ENCODE data around the gene CASQ1. TPM values are rescaled to one million over a fixed set of nuclear protein-coding genes. Genes with fewer than 3 reads are reported as not detected.

Gene CASQ1
- total RNA-seq, 1 donor from 2014 or later, result 0.26 TPM

GRCh38 chr1:160171980-160172379 lies 18.4 kb upstream of the CASQ1 start:
- DNase-seq (ENCODE audit: low read depth, low spot score), result no peak
- Mint-ChIP-seq H3K4me1 (peaks cover 50% of the 10 kb centered on the region), H3K9me3 (peaks cover 4% of the 10 kb centered on the region), H3K36me3 (ENCODE audit: low read depth) (no peaks in the 10 kb centered on the region), H3K27ac (ENCODE audit: unreplicated experiment) (peak overlapping the region; percentile 46), H3K27me3 (ENCODE audit: low read depth) (no peaks in the 10 kb centered on the region), H3K4me3 (peak overlapping the region; percentile 1)
- TF ChIP-seq CTCF (conservative IDR thresholded peaks at IDR 0.05), result no peak

- no peaks in the 10 kb centered on the region for H3K27me3 Mint-ChIP-seq (ENCODE audit: low read depth)
- H3K27ac Mint-ChIP-seq (ENCODE audit: unreplicated experiment), result no peak overlapping the region
- no peak for DNase-seq (ENCODE audit: low read depth, low spot score)
- TF ChIP-seq CTCF (conservative IDR thresholded peaks at IDR 0.05), result no peak
- H3K9me3 Mint-ChIP-seq, result peaks cover 8% of the 10 kb centered on the region
- H3K4me1 Mint-ChIP-seq, result peaks cover 19% of the 10 kb centered on the region
- no peak overlapping the region for H3K4me3 Mint-ChIP-seq
- H3K36me3 Mint-ChIP-seq (ENCODE audit: low read depth), result no peaks in the 10 kb centered on the region
Observed at GRCh38 chr1:160177231-160177630, 13.1 kb upstream of the CASQ1 start.

GRCh38 chr1:160177667-160178066 lies 12.7 kb upstream of the CASQ1 start:
- Mint-ChIP-seq H3K4me3 (no peak overlapping the region), H3K27me3 (ENCODE audit: low read depth) (no peaks in the 10 kb centered on the region), H3K36me3 (ENCODE audit: low read depth) (no peaks in the 10 kb centered on the region), H3K4me1 (peaks cover 15% of the 10 kb centered on the region), H3K27ac (ENCODE audit: unreplicated experiment) (no peak overlapping the region), H3K9me3 (peaks cover 8% of the 10 kb centered on the region)
- TF ChIP-seq CTCF (conservative IDR thresholded peaks at IDR 0.05), result no peak
- DNase-seq (ENCODE audit: low read depth, low spot score), result no peak

GRCh38 chr1:160178731-160179130 lies 11.6 kb upstream of the CASQ1 start:
- Mint-ChIP-seq H3K4me3 (no peak overlapping the region), H3K36me3 (ENCODE audit: low read depth) (no peaks in the 10 kb centered on the region), H3K27me3 (ENCODE audit: low read depth) (no peaks in the 10 kb centered on the region), H3K4me1 (peaks cover 14% of the 10 kb centered on the region), H3K27ac (ENCODE audit: unreplicated experiment) (no peak overlapping the region), H3K9me3 (peaks cover 8% of the 10 kb centered on the region)
- TF ChIP-seq CTCF (conservative IDR thresholded peaks at IDR 0.05), result no peak
- no peak for DNase-seq (ENCODE audit: low read depth, low spot score)

GRCh38 chr1:160179336-160179735 lies 11.0 kb upstream of the CASQ1 start:
- no peaks in the 10 kb centered on the region for H3K27me3 Mint-ChIP-seq (ENCODE audit: low read depth)
- H3K27ac Mint-ChIP-seq (ENCODE audit: unreplicated experiment), result no peak overlapping the region

More at GRCh38 chr1:160179336-160179735, 11.0 kb upstream of the CASQ1 start:
- DNase-seq (ENCODE audit: low read depth, low spot score), result no peak
- Mint-ChIP-seq H3K36me3 (ENCODE audit: low read depth) (no peaks in the 10 kb centered on the region), H3K9me3 (peaks cover 8% of the 10 kb centered on the region), H3K4me3 (no peak overlapping the region), H3K4me1 (peaks cover 14% of the 10 kb centered on the region)
- TF ChIP-seq CTCF (conservative IDR thresholded peaks at IDR 0.05), result no peak
